DMS153 treated with DMSO at 0.1 percent for 48 hours (cell line): ENCODE data around the gene KY.

ENCODE experiments used
- DNase-seq: peaks from one replicate; lab custom pipeline; 2025; ENCODE audit not compliant: unreplicated experiment; lab: John Stamatoyannopoulos, UW

The KY gene, protein sequence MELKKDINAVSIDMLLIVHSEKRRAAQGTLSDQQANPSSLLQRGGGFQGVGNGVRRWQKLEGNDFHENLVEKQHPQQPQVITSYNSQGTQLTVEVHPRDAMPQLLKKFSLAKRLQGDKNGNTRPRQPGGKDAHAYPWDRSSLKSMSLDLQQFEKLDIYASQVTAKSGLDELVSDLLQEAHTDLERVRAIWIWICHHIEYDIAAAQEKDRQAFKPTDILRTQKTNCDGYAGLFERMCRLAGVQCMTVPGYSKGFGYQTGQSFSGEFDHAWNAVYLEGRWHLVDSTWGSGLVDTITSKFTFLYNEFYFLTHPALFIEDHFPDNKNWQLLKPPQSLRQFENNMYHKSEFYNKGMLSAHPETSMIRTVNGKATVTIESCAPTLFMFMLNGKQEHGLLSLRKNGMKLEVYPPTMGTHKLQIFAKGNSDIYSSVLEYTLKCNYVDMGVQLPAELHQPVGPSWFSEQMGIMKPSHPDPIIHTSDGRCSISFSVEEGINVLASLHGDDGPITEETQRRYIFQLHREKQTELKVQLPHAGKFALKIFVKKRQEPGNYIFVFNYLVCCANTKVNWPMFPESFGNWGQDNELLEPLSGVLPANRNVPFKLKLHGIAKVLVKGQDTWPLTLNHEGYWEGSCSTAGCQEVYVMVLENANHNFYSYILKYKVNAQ

DNA sequence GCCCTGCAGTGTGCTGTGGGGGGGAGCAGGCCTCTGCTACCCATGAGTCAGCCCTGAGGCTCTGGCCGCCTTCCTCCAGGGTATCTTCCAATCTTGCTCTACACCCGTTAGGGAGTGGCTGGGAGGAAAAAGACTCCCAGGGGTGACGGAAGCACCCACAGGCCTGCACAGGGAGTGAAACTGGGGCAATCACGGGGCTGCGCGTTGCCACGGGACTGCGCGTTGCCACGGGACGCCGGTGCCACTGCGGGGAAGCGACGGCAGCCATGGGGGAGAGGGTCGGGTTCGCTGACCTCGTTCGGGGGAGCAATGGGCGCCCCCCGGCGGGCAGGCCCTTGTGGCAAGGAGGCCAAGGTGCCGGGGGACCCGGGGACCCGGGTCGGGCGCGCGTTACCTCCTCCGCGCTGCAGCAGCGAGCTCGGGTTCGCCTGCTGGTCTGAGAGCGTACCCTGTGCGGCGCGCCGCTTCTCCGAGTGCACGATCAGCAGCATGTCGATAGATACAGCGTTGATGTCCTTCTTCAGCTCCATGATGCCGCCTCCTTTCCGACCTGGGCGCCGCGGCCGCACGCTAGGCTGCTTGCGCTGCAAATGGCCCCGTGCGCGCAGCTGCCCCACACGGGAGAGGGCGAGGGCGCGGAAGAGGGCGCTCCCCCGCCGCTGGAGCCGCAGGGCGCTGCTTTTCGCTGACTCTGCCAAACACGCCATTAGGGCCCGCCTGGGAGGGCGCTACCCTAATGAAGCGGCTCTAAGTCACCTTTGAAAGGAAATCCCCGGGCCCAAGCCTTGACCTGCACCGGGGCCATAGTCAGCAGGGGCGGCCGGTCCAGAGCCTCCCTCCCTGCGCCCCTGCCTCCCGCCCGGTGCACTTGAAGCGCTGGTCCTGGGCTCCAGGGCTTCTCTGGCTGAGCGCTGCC is at the start of gene KY:
TSS of gene KY (minus strand) at position 592 of the 916 bp plus-strand sequence. CDS start at position 530, 62 bp downstream.
- peak; percentile 13 for DNase-seq

DNA sequence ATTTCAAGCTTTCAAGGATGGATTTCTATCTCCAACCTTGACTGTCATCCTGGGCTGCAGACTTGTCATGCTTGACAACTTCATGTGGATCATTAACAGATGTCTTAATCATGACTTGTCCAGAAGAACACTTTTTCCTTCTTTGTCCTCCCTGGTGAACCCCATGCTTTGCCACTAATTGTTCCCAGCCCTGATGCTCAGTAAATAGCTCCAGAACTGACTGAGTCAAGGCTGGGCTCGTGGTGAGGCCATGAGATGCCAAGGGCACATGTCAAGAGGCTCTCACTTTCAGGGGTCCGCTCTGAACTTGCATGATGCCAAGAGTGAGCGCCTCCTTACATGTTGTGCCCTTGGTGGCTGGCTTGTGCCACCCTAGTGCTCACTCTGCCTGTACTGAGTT is 48.9 kb upstream of the KY start:
- no peak for DNase-seq

DNA sequence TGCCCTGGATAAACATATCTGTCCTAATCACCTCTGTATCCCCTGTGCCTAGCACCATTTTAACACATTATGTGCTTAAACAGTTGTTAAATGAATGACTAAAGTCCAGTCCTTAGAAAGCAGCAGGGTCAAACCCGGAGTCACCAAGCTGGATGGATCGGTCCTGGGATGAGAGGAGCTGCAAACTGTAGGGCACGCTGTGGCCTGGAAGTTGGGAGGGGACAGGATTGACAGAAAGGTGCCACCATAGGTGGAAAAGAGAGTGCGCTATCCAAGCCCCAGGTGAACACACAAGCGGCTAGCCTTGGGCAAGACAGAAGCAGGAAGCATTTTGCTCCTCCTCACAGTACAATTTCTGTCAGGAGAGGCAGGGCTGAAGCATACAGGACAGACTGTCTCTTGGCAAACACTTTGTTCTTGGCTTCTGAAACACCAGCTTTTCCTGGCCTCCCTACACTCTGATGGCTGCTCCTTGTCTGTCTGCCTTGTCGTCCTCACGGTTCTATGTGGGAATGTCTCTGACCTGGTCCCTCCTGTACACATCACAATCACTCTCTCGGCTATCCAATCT is 48.4 kb upstream of the KY start:
- no peak for DNase-seq

DNA sequence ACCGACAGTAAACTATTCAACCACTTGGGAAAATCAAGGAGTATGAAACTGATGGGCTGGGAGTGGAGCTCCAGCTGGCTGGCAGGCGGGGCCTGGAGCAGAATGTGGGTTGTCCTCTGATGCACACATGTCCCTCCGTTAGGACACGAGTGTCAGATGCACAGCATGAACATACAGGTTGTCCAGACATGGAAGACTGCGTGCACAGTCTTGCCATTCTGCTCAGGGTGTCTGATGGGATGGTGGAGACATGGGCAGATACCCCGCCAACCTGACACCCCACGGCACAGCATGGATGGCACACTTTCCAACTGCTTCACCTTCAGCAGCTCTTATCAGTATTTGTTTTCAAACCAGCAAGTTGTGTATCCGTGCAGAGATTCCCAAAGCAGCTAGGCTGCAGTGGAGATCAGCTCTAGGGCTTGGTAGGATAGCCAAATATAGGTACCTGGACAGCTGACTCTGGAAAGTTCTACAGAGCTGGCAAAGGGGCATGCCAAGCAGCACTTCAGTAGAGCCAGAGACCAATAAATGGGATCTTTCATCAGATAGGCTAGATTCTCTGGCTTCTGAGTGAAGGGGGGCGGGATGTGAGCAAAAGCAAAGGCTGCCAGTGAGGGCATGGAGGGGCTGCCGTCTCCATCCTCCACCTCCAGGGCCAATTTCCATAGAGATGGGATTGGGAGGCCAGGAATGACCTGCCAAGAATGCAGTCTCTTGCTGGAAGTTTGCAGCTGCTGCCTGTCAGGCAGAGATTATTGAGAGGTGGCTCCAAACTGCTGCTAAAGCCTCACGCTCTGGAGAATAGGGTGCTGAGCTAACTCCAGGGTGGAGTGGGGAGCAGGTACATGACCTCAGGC is 47.2 kb upstream of the KY start:
- no peak for DNase-seq

DNA sequence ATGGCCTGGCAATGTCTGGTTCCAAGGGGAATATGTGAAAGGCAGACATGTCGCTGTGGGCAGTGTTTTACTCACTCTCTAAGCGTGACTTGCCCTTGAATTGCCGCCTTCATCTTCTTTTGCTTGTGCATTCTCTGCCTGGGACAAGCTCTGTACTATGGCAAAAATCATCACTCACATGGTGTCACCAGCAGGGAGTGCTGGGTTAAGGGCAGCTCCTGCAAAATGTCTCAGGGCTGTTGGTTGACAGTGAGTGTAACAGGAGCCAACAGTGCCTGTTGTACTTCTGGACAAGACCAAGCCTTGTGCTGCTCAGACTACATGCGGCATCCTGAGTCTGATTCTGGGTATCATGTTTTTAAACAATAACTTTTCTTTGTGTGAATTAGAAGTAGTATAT is 45.3 kb upstream of the KY start:
- DNase-seq = no peak

DNA sequence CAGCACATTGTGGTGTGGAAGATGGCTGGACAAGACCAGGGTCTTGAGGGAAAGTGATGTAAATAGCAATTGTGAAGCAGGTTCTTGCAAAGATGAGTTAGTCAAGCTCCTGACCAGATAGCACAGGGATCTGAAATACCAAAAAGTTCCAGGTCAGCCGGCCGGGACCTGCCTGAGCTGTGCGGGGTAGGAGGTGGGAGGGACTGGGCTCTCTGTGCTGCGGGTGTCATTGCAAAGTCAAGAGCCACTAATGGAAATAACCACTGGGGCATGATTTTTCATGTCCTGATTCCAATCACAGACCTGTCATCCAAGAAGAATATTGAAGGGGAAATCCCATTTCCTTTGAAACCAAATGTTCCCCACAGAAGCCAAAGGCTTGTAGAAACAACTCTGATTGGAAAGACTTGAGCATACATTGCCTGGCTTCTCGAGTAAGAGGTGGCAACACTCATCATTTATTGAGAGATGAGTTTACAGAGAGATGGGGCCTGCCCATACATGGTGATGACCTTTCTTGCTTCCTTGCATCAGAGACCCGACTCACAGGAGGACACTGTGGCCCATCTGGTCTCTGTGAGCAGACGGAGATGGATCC is 44.2 kb upstream of the KY start:
- DNase-seq = no peak

DNA sequence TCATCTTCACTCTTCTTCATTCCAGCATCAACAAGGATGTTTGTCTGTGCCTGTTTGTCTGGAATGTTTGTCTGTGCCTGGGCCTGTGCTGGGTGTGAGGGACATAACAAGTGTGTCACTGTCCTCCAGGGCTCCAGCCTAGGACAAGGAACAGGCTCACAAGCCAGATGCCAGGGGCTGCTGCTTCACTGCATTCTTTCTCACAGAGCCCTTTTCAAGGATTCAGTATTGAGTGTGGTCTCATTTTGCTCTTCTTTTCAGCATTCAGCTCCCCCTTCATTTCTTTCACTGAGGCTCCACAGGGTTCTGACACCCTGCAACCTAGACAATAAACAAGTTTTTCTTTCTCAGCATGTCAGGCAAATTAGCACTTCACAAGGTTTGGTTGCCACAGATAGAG is 43.6 kb upstream of the KY start:
- no peak for DNase-seq

DNA sequence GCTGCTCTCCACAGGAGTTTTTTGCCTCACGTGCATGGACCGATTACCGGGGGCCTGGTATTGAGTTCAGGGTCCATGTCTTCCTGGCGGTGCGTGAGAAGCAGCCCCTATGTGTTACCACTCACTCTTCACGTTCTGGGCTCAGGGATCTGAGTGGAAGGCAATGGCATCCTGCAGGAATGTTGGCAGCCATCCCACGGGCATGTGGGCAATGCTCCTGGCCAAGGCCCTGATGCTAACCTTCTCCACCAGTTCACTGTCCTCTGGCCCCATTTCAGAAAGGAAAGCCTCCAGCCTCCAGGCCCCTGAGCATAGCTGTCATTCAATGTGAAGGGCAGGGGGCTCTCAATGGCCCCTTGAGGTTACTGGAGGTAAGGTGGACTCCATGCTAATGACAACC is 43.0 kb upstream of the KY start:
- no peak for DNase-seq

DNA sequence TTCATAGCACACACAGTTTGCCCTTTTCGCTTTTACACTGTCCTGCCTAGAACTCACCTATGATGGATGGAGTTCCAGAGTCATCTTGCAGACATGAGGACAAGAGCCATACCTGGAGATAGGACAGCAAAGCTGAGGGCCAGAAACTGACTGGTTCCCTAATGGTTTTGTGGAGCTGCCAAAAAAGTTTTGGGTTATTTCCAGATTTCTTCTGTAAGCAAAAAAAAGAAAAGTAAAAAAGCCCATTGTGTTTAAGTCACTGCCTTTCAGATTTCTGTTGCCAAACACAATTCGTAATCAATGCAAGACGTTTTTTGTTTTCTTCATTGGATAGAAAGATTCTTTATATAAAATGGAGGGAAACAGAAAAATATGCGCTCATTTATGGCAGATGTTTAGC is 42.4 kb upstream of the KY start:
- no peak for DNase-seq

DNA sequence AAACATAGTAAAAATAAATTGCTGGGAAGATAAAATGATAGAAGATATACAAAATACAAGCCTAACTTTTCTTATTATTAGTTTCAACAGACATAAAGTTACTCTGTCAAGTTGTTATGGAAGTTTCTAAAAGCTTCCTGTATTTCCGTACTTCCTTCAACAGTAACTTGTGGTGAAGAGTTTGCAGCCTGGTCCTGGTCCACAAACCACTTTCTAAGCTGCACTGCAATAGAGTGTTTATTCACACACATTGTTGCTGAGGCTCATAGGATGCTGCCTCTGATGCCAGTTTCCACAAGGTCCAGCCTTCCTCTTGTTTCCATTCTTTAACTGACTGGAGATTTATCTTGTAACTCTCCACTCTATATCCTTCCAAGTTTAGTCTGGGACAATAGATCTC is 39.4 kb upstream of the KY start:
- no peak for DNase-seq

DNA sequence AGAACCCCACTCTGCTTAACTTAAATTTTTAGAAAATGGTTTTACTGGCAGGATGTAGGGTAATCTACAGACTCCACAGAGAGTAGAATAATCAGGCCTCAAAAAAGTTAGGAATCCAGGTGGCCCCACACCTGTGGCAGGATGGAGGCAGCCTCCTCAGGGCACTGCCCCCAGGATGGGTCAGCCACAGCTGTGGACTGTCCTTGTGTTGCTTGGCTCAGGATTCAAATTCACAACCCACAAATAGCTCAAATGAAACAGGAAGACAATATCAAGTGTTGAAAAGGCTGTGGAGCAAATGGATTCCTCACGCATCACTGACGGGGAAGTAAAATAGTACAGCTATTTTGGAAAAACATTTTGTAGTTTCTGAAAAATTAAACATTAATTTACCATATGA is 36.8 kb upstream of the KY start:
- no peak for DNase-seq

DNA sequence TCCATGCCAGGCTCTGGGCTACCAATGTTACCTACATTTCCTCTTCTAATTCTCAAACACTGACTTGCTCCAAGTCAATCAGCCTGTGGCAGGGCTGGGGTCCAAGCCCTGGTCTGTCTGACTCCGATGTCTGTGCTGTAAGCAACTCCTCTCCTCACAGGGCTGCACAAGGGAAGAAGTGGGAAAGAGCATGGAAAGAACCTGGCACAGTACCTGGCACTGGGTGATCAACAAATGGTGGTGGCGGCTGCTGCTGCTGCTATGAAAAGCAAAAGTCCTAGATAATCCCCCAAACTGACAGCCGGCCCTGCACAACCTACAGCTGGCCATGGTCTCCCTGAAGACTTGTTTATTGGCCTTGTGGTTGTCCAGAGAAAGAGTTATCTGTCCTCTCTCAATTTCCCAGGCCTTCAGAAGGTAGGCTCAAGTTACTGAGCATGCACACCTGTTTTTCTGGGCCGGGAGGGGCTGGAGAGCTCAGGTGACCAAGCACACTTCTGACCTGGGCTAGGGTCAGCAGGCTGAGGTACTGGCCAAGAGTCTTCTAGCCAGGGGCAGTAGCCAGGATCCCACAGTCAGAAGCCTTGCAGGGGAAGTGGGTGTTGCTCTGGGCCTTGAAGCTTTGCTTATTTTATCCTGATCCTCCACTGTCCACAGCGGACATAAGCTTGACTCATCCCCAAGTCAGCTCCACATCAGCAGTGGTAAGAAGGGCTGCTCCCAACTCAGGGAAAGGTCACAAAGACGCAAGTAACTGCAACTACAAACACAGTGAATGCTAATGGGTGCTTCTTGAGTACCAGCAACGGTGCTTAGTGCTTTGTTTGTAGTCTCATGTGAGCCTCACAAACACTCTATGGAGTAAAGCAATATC is 35.3 kb upstream of the KY start:
- DNase-seq = no peak

DNA sequence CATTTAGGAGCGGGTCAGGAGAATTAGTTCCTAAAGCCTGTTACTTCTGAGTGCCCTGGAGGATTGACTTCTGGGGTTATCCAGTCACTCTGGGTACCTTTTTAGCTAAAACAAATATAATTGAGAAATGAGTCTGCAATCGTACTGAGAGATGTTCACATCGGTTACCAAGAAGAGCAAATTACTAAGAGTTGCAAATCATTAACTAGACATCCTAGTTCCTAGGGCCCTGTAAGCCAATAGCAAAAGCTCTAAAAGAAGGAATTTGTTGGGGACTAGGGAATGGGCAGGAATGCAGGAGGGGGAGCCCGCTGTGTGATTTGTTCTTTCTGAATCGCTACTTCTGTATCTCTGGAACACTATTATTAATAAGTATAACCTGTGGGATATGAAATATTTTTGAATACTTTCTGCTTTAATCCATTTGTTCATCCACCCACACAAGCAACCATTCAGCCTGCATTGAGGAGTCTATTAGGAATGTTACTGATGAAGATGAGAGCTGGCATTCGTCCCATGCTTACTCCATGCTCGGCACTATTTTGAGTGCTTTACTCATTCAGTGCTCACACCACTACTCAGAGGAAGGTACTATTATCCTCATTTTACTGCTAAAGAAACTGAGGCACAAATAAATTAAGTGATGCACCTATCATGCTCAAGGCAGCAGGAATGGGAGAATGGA is 31.5 kb upstream of the KY start:
- no peak for DNase-seq

DNA sequence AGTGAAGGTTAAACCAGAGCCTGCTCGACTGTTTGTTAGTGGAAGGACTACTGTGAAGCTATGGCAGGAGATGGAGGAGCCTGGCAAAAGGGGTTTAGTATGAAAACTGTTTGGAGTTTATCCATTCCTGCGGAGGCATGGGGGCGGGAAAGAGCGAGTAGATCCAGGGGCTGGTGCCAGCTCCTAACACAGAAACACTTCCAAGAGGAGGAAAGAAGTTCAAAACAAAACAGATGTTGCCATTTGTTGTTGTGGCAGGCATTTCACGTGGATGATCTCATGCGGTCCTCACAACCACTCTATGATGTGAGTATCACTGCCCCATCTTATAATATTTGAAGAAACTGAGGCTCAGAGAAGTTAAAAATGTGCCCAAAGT is 30.7 kb upstream of the KY start:
- no peak for DNase-seq

DNA sequence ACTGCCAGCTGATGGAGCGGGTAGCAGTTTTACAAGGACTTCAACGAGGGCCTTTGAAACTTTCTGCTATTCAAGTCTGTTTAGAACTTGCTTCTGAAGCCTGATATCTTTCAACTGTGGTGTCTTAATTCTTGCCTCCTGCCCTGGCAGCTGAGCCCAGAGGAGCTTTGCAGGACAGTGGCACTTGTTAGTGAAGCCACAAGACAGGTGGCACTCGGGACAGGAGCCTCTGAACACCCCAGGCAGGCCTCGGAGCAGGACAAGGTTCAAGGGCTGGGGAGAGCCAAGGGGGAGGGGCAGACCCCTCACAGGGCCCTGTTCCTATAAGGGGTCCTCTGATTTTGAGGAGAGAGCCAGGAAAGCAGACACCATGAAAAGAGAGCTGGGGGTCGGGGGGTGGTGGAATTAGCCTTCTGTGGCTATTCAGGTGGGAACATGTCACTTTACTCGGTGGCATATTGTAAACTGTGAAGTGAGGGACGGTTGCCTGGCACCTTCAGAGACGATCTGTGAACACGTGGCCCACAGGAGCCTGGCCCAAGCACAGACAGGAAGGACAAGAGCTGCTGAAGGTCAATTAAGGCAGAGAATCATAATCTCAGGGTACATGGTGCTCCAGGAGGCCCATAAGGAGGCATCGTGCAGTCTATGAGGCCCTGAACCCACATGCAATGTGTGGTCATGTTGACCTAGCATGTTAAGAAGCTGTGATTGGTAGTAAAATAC is 30.1 kb upstream of the KY start:
- DNase-seq = no peak

DNA sequence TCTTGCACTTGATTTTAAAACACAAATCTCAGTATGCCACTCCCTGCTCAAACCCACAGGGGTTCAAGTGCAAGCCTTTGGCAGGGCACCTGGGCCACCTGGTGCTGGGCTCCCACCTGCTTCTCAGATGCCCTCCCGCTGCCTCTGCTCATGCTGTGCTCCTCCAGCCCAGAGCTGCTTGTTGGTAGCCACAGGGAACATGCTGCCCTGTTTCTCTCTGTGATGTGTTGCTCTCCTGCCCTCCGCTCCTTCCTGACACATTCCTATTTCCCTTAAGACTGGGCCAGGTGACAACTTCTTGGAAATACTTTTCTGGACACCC is 27.1 kb upstream of the KY start:
- no peak for DNase-seq

DNA sequence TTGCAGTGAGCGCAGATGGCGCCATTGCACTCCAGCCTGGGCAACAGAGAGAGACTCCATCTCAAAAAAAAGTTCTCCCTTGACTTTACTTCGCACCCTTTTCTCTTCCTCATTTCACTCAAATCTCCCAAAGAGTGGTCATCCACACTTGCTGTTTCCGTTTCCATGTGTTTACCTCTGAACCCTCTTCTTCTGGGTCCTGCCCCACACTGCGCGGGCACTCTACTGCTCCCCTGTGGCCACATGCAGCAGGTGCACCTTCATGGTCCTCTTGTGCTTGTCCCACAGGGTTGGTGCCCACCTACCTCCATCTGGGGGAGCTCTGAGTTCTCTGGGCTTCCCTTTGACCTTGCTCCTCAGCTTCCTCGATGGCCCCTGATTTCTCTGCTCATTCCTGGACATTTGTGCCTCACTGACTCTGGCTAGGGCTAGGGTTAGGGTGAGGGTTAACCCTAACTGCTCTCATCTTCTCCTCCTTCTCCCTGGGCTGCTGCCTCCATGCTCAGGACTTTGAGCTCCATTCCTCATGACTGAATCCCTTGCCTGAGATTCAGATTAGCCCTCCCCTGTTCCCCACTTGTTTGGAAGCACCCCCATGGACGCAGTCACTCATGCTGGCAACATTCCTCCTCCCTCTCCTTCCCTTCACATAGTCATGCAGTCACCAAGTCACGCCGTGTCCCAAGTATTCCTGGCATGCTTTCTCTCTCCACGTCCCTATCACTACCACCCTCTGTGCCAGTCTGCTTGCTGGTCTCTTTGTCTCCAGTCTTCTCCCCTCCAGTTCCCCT is 26.6 kb upstream of the KY start:
- no peak for DNase-seq
